Caco-2 (cell line): ENCODE results near the gene RASGRF2. TPM values are rescaled to one million over a fixed set of nuclear protein-coding genes. Genes with fewer than 3 reads are reported as not detected.

Experiments
- BruUV-seq: library from RNA; stranded (reverse); fragments of 400-500 nt; replicated peaks from 2 replicates; lab custom pipeline; 2021; lab: Mats Ljungman, UMichigan
- CTCF ChIA-PET: fragments of 300-600 bp; sonication (Branson Sonifier 250); formaldehyde crosslinking; loops from one replicate; lab custom pipeline; 2022; ENCODE audit warnings: antibody characterized with exemption; lab: Charles Lee
- POLR2A ChIA-PET: fragments of 300-600 bp; sonication (Branson Sonifier 250); formaldehyde crosslinking; loops from one replicate; lab custom pipeline; 2022; ENCODE audit warnings: antibody characterized with exemption; lab: Charles Lee
- DNase-seq, 2 experiments: peaks; one replicate each; pipeline versions ENCODE4 v3.0.0 to v3.0.0-alpha.2; 2020 to 2022
- H3K27me3 ChIP-seq: replicated peaks from 2 replicates; pipeline ENCODE4 v1.6.0; 2011; ENCODE audit warnings: low read length; ENCODE audit not compliant: control insufficient read depth, insufficient read depth
- H3K36me3 ChIP-seq: 2 replicates; pipeline ENCODE4 v1.5.1; 2011; ENCODE audit warnings: low read length; ENCODE audit not compliant: control insufficient read depth, insufficient read depth
- H3K4me1 ChIP-seq: fragments of 250-450 bp; sonication (Bioruptor Pico); 2 replicates; pipeline ENCODE4 v1.5.1; 2020; ENCODE audit warnings: mild to moderate bottlenecking
- H3K4me3 ChIP-seq: 2 replicates; pipeline ENCODE4 v1.5.1; 2011; ENCODE audit warnings: low read depth, mild to moderate bottlenecking, control low read depth, low read length
- H3K9me3 ChIP-seq: fragments of 250-450 bp; sonication (Bioruptor Pico); 2 replicates; pipeline ENCODE4 v1.5.1; 2020; ENCODE audit warnings: mild to moderate bottlenecking, moderate library complexity
- H3K27ac Mint-ChIP-seq: one replicate; pipeline ENCODE4 v1.8.0; 2022; ENCODE audit warnings: mixed read lengths; ENCODE audit not compliant: unreplicated experiment
- H3K27me3 Mint-ChIP-seq: one replicate; pipeline ENCODE4 v1.8.0; 2022; ENCODE audit warnings: mixed read lengths; ENCODE audit not compliant: insufficient read depth, unreplicated experiment
- H3K36me3 Mint-ChIP-seq: one replicate; pipeline ENCODE4 v1.8.0; 2022; ENCODE audit warnings: mild to moderate bottlenecking, mixed read lengths; ENCODE audit not compliant: insufficient read depth, unreplicated experiment
- H3K4me1 Mint-ChIP-seq: one replicate; pipeline ENCODE4 v1.8.0; 2022; ENCODE audit warnings: low read depth, mixed read lengths; ENCODE audit not compliant: unreplicated experiment
- H3K4me3 Mint-ChIP-seq: one replicate; pipeline ENCODE4 v1.8.0; 2022; ENCODE audit warnings: mild to moderate bottlenecking, moderate library complexity, mixed read lengths; ENCODE audit not compliant: unreplicated experiment
- H3K9me3 Mint-ChIP-seq: one replicate; pipeline ENCODE4 v1.8.0; 2022; ENCODE audit warnings: mixed read lengths; ENCODE audit not compliant: unreplicated experiment
- CTCF ChIP-seq, 2 experiments: fragments of 200-600 bp in 1 of 2; IDR thresholded peaks; 1 replicate in 1 of 2; 2 replicates in 1 of 2; pipeline versions ENCODE4 v1.5.1 to v1.8.0; 2011 to 2022; ENCODE audit warnings: antibody characterized with exemption in 1 of 2, control low read depth in 1 of 2, inconsistent platforms in 1 of 2, low read depth in 1 of 2, low read length in 1 of 2, mild to moderate bottlenecking in 1 of 2, moderate library complexity in 1 of 2; ENCODE audit not compliant: insufficient read depth in 1 of 2, severe bottlenecking in 1 of 2, unreplicated experiment in 1 of 2
- intact Hi-C: fragments of 100-400 bp; cut with micrococcal nuclease; formaldehyde crosslinking; loops from one replicate; pipeline ENCODE4 v1.10.0; 2022; ENCODE audit not compliant: unreplicated experiment
- total RNA-seq: library from RNA; stranded (reverse); gene quantifications from 2 replicates; pipeline ENCODE4 v1.2.3, GENCODE V29; 2022

RASGRF2 gene
- total RNA-seq, 1 experiment from 2014 or later, result 23.1 TPM

GRCh38 chr5:81006231-81006630, 46.1 kb downstream of the RASGRF2 start:
- intact Hi-C loops, result no loop called here

GRCh38 chr5:81006947-81007636, 46.9 kb downstream of the RASGRF2 start:
- Histone ChIP-seq H3K4me1 (no peaks in the 10 kb centered on the region), H3K27me3 (no peaks in the 10 kb centered on the region), H3K4me3 (no peak overlapping the region), H3K36me3 (no peaks in the 10 kb centered on the region), H3K9me3 (no peaks in the 10 kb centered on the region)
- H3K27me3 Mint-ChIP-seq, result no peaks in the 10 kb centered on the region
- no peaks in the 10 kb centered on the region for H3K36me3 Mint-ChIP-seq
- no peak overlapping the region for H3K27ac Mint-ChIP-seq
- no TSS peak for BruUV-seq
- no peak overlapping the region for H3K4me3 Mint-ChIP-seq
- ChIA-PET CTCF (no interaction called here), POLR2A (no interaction called here)
- DNase-seq, result no peak
- no peaks in the 10 kb centered on the region for H3K9me3 Mint-ChIP-seq
- intact Hi-C loops, result no loop called here
- H3K4me1 Mint-ChIP-seq, result no peaks in the 10 kb centered on the region
- TF ChIP-seq CTCF (IDR thresholded peaks at IDR 0.05; ENCODE audit: insufficient read depth in 1 of 2, low read depth in 1 of 2, low read length in 1 of 2, severe bottlenecking in 1 of 2, unreplicated experiment in 1 of 2), result no peak

More at GRCh38 chr5:81006231-81006630, 46.1 kb downstream of the RASGRF2 start:
- no peaks in the 10 kb centered on the region for H3K4me1 ChIP-seq
- CTCF ChIA-PET, result no interaction called here
- no peak overlapping the region for H3K27ac Mint-ChIP-seq
- no peaks in the 10 kb centered on the region for H3K27me3 ChIP-seq
- H3K9me3 ChIP-seq, result no peaks in the 10 kb centered on the region
- no peaks in the 10 kb centered on the region for H3K9me3 Mint-ChIP-seq
- no peak for DNase-seq
- no peaks in the 10 kb centered on the region for H3K4me1 Mint-ChIP-seq
- no peaks in the 10 kb centered on the region for H3K27me3 Mint-ChIP-seq
- no peak for TF ChIP-seq CTCF (IDR thresholded peaks at IDR 0.05; ENCODE audit: insufficient read depth in 1 of 2, low read depth in 1 of 2, low read length in 1 of 2, severe bottlenecking in 1 of 2, unreplicated experiment in 1 of 2)
- no peaks in the 10 kb centered on the region for H3K36me3 ChIP-seq
- no peak overlapping the region for H3K4me3 ChIP-seq
- no TSS peak for BruUV-seq
- no peaks in the 10 kb centered on the region for H3K36me3 Mint-ChIP-seq
- H3K4me3 Mint-ChIP-seq, result no peak overlapping the region
- POLR2A ChIA-PET, result no interaction called here

GRCh38 chr5:81007637-81008027, 47.5 kb downstream of the RASGRF2 start:
- BruUV-seq, result no TSS peak
- ChIA-PET CTCF (interaction anchor here (0.9 kb wide), 1 partner anchor 101 kb away, joined by 3 read pairs; no protein-coding TSS in a partner anchor), POLR2A (no interaction called here)
- H3K36me3 Mint-ChIP-seq, result no peaks in the 10 kb centered on the region
- Histone ChIP-seq H3K4me3 (no peak overlapping the region), H3K36me3 (no peaks in the 10 kb centered on the region), H3K9me3 (no peaks in the 10 kb centered on the region), H3K4me1 (no peaks in the 10 kb centered on the region), H3K27me3 (no peaks in the 10 kb centered on the region)
- no peaks in the 10 kb centered on the region for H3K4me1 Mint-ChIP-seq
- no peak for TF ChIP-seq CTCF (IDR thresholded peaks at IDR 0.05; ENCODE audit: insufficient read depth in 1 of 2, low read depth in 1 of 2, low read length in 1 of 2, severe bottlenecking in 1 of 2, unreplicated experiment in 1 of 2)
- H3K9me3 Mint-ChIP-seq, result no peaks in the 10 kb centered on the region
- no peak overlapping the region for H3K27ac Mint-ChIP-seq
- intact Hi-C loops, result no loop called here
- no peaks in the 10 kb centered on the region for H3K27me3 Mint-ChIP-seq
- no peak for DNase-seq
- H3K4me3 Mint-ChIP-seq, result no peak overlapping the region
